HG03196 (cell line): ENCODE results near the gene WIPF3.

Source experiments
- ATAC-seq: cut with Tn5 transposase; IDR thresholded peaks from one replicate; pipeline ENCODE4 v1.9.1; 2021; ENCODE audit not compliant: unreplicated experiment

The WIPF3 gene

DNA sequence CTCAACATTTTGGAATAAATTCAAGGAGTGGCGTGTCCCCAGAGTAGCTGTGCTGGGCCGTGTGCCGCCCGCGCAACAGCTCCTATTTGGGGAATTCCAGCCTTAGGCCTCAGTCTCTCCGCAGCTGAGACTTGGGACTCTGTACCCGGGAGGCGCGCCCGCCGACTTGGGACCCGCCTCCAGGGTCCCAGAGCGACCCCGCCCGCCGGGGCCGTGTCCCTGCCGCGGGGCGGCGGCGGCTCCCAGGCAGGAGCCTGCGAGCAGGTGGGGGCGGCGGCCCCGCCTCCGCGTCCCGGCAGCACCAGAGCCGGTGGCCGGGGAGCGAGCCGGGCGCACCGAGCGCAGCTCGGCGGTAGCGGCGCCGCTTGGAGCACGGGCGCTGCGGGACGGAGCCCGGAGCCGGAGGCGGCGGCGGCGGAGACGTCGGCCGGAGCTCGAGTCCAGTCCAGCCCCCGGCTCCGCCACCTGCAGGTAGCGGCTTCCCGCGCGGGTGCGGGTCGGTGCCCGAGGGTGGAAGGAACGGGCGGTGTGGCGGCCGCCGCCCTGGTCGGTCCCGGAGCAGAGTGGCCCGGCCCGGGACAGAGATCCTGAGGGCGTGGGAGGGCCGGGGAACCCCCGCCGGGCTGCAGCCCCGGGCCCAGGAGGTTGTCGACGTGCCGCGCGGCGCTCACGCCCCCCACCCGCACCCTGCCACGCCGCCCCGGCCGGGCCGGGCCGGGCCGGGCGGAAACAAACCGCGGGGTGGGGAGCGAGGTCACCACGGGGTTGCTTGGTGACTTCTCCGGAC lies at the start of gene WIPF3:
Gene WIPF3, plus strand, starts transcription at position 301 of the 787 bp plus-strand sequence. CDS start 28,217 bp downstream, outside the sequence.
- no peak for ATAC-seq

DNA sequence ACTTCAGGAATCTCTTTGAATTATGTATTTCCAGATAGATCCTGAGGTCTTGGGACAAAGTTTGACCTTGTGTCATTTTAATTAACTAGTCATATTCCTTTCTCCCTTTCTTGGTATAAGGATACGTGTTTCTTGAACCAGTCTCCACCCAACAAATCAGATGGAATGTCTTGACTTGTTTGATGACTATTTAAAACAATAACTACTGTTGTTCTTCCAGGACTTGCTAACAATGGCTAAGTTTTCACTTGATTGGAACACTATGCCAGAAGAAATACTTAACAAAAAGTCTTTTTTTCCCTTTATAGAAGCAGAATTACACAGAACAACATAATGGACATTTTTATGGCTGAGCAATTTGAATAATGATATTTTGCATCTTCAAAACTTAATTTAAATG lies 43.0 kb upstream of the WIPF3 start:
- ATAC-seq: no peak

- no peak for ATAC-seq
These were observed 42.1 kb upstream of the WIPF3 start for GRCh38 chr7:29764227-29764626.

DNA sequence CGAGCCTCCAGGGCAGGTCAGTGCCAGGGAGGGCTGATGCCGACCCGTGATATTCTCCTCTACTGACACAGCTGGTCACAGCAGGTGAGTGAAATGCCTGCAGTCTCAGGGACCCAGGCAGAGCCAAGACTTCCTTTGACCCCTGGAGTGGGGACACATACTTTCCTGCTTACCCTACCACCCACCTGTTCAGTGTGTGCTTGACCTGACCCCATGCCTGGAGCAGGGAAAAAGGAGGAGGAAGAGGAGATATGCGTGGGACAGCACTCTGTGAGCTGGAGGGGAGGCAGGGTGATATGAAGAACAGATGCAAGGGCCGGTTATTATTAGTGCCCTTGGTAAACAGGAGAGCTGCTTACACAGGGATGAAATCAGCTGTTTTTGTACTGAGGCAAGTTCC lies 40.8 kb upstream of the WIPF3 start:
- ATAC-seq: no peak

GRCh38 chr7:29770371-29770770 lies 35.9 kb upstream of the WIPF3 start:
- no peak for ATAC-seq

- no peak for ATAC-seq
These were observed 35.1 kb upstream of the WIPF3 start for GRCh38 chr7:29771081-29771816.

DNA sequence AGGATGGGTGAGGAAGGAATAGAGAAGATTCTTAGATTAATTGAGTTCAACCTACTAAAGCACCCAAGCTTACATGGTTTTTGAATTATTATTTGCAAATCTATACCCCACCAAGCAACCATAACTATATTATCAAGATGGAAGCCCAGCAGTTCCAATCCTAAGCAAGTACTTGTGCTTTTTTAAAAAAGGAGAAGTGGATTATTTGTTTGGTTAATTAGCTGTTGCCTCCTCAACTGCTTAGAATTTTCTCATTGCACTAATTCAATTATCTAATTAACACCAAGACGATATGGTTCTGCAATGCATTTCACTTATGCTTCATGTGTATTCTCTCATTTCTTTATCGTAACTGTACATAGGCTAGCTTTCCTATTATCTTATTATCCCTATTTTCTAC lies 27.3 kb upstream of the WIPF3 start:
- no peak for ATAC-seq

- no peak for ATAC-seq
These were observed 26.0 kb upstream of the WIPF3 start for GRCh38 chr7:29780346-29780745.

DNA sequence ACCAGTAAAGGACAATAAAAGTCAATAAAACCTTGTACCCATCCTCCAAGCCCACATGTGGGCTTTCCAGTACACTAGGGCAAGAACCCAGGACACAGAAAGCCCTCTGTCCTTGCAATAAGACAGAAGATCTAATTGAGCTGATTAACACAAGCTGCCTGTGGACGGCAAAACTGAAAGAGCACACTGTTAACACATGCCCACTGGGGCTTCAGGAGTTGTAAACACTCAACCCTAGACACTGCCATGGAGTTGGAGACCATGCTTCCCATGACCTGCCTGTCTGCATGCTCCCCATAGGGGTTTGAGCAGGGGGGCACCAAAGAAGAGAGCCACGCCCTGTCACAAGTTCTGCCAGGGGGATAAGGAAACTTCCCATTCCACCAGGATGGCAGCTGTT lies 22.6 kb upstream of the WIPF3 start:
- no peak for ATAC-seq

GRCh38 chr7:29793507-29793906 lies 12.8 kb upstream of the WIPF3 start:
- no peak for ATAC-seq

GRCh38 chr7:29794959-29795629 lies 11.2 kb upstream of the WIPF3 start:
- ATAC-seq: no peak

- no peak for ATAC-seq
These were observed 10.4 kb upstream of the WIPF3 start for GRCh38 chr7:29795696-29796580.

GRCh38 chr7:29797112-29797944 lies 9.0 kb upstream of the WIPF3 start:
- ATAC-seq: no peak

DNA sequence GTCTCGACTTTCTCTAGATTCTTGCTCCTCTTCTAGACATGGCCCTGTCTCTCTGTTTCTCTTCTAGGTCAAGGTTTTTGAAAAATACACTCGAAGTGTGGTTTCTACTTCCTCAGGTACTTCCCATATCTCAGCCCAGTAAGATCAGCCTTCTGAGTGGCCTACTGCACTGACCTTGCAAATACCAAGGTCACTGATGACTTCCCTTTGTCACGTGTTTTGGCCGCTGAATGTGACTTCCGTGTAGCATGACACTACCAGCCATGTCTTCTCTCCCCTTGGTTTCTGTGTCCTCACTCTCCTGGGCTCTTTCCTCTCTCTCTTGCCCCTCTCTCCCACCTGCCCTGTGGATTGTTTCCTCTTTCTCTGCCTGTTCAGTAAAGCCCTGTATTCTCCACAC lies 7.9 kb upstream of the WIPF3 start:
- ATAC-seq: no peak

DNA sequence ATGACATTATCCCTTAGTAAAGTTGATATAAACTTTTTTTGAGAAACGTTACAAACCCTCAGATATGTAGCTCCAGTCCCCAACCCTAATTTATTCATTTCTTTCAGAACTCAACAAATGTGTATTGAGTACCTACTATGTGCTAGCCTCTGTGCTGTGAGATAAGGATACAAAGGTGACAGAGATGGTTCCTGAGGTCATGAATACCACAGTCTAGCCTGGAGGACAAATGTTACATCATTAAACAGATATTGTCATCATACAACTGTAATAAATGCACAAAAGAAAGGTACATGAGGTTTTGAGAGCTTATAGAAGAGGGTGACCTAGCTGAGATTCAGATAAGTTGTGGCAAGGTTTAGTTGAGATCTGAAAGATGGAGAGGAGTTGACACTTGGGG lies 4.4 kb upstream of the WIPF3 start:
- ATAC-seq: no peak

DNA sequence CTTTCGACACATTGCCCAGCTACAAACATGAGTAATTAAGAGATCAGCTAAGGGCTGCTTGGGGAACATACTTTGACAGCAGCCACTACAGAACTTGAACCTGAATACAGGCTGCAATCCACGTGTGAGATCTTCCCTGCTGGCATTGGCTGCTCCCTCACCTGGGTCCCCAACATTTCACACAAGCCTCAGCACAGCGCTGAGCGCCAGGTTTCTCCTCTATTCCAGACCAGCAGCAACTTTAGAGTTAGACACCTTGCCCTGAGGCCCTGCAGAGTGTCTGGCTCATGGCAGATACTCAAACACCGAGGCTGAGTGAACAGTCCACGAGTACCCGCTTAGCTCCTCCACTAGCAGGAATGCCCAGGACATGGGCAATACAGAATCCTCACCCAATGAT lies 1.3 kb upstream of the WIPF3 start:
- ATAC-seq: no peak

DNA sequence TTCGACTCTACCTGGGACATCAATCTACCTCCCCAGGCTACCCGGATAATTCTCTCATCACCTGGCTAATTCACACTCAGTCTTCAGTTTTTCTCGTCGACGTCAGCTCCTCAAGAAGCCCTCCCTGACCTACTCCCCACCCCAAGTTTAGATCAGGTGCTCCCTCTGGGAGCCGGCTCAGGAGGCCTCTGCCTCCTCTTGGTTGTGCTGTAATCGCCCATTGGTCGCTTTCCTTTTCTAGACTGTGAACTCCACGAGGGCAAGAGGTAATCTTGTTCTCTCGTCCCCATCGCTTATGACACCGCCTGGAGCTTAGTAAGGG lies 461 bp upstream of the WIPF3 start:
- ATAC-seq: no peak

GRCh38 chr7:29806995-29807841 lies 910 bp downstream of the WIPF3 start:
- no peak for ATAC-seq

DNA sequence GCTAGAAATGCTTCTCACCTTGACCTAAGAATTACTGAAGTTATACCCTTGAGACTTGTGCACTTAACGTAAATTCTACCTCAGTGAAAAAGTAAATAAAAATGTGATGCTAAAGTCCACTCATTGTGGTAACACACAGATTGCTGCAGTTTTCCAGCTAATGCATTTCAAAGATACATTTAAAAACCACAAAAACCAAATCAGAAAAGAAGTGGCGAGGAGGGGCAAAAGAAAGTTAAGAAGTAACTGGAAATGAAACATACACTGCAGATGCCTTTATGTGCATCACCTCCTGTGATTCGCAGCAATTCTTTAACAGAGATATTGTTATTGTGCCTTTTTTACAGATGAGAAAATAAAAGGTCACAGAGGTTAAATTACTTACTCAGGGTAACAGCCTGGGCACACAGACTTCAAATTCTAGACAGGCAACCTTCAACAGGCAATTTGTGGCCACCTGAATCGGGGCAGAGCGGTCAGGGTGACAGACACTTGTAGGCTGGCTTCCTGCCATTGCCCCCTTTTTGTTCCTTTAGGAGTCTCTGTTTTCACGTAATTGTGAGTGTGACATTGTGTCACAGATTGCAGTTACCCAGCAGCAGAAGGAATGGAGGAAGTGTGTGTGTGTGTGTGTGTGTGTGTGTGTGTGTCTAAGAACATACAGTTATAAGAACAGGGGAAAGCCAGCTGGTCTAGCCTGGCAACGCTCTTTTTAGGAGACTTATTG lies 1.9 kb downstream of the WIPF3 start:
- no peak for ATAC-seq
